WTC11 (cell line): ENCODE results near the gene CRYBB1. TPM values are rescaled to one million over a fixed set of nuclear protein-coding genes. Genes with fewer than 3 reads are reported as not detected.

Experiments used
- ATAC-seq: fragments of 200-7000 bp; cut with Tn5 transposase; 2 replicates; pipeline ENCODE4 v1.10.0; 2021; ENCODE audit warnings: mild to moderate bottlenecking, moderate library complexity
- CTCF ChIA-PET: fragments of 300-600 bp; sonication (Branson Sonifier 250); formaldehyde crosslinking; loops from one replicate; lab custom pipeline; 2021; ENCODE audit warnings: antibody characterized with exemption; lab: Charles Lee
- POLR2A ChIA-PET: fragments of 350-600 bp; sonication (Branson Sonifier 250); formaldehyde crosslinking; loops from one replicate; lab custom pipeline; 2021; ENCODE audit warnings: antibody characterized with exemption; lab: Charles Lee
- DNase-seq: peaks from one replicate; pipeline ENCODE4 v3.0.0; 2021; ENCODE audit warnings: low spot score
- H3K27ac Mint-ChIP-seq: 2 replicates; pipeline ENCODE4 v1.8.0; 2021; ENCODE audit warnings: mixed read lengths
- H3K27me3 Mint-ChIP-seq: 2 replicates; pipeline ENCODE4 v1.8.0; 2021; ENCODE audit warnings: low read depth, mild to moderate bottlenecking, moderate library complexity, mixed read lengths
- H3K36me3 Mint-ChIP-seq: 2 replicates; pipeline ENCODE4 v1.8.0; 2021; ENCODE audit warnings: mixed read lengths
- H3K4me1 Mint-ChIP-seq: 2 replicates; pipeline ENCODE4 v1.8.0; 2022; ENCODE audit warnings: mixed read lengths
- H3K4me3 Mint-ChIP-seq: 2 replicates; pipeline ENCODE4 v1.8.0; 2021; ENCODE audit warnings: mild to moderate bottlenecking, moderate library complexity, mixed read lengths
- H3K9me3 Mint-ChIP-seq: 2 replicates; pipeline ENCODE4 v1.8.0; 2021; ENCODE audit warnings: mixed read lengths
- E2F4 ChIP-seq: sonication (generic); formaldehyde crosslinking; IDR thresholded peaks from 2 replicates; pipeline ENCODE4 v1.8.1; 2022; ENCODE audit warnings: low read depth, mild to moderate bottlenecking, moderate library complexity, missing genetic modification reagents, borderline replicate concordance
- ERG ChIP-seq: fragments of 250-450 bp; sonication (Bioruptor Pico); IDR thresholded peaks from 2 replicates; pipeline ENCODE4 v1.8.0; 2021; ENCODE audit warnings: mild to moderate bottlenecking
- GABPB1 ChIP-seq: sonication (generic); formaldehyde crosslinking; IDR thresholded peaks from 2 replicates; pipeline ENCODE4 v1.8.1; 2023; ENCODE audit warnings: mild to moderate bottlenecking, missing genetic modification reagents
- GTF2I ChIP-seq: fragments of 250-450 bp; sonication (Bioruptor Pico); conservative IDR thresholded peaks from 2 replicates; pipeline ENCODE4 v1.4.0; 2021; ENCODE audit warnings: mild to moderate bottlenecking
- HMGA2 ChIP-seq: fragments of 250-450 bp; sonication (Bioruptor Pico); IDR thresholded peaks from 2 replicates; pipeline ENCODE4 v1.4.0; 2021; ENCODE audit warnings: mild to moderate bottlenecking, moderate library complexity
- JAZF1 ChIP-seq: fragments of 250-450 bp; sonication (Bioruptor Pico); IDR thresholded peaks from 2 replicates; pipeline ENCODE4 v1.9.0; 2021; ENCODE audit warnings: moderate library complexity, mild to moderate bottlenecking, inconsistent platforms
- NFYB ChIP-seq: sonication (generic); formaldehyde crosslinking; conservative IDR thresholded peaks from 2 replicates; pipeline ENCODE4 v1.8.0; 2022; ENCODE audit warnings: low read depth, missing genetic modification reagents
- NR1H2 ChIP-seq: sonication (generic); formaldehyde crosslinking; IDR thresholded peaks from 2 replicates; pipeline ENCODE4 v1.9.0; 2021; ENCODE audit warnings: mild to moderate bottlenecking, moderate library complexity, missing genetic modification reagents
- NR2C2 ChIP-seq: sonication (generic); formaldehyde crosslinking; IDR thresholded peaks from 2 replicates; pipeline ENCODE4 v1.8.0; 2022; ENCODE audit warnings: mild to moderate bottlenecking, missing genetic modification reagents
- OVOL2 ChIP-seq: fragments of 250-450 bp; sonication (Bioruptor Pico); IDR thresholded peaks from 2 replicates; pipeline ENCODE4 v1.9.0; 2021; ENCODE audit warnings: mild to moderate bottlenecking, borderline replicate concordance
- SMAD4 ChIP-seq: sonication (generic); formaldehyde crosslinking; IDR thresholded peaks from 2 replicates; pipeline ENCODE4 v1.8.0; 2022; ENCODE audit warnings: mild to moderate bottlenecking, missing genetic modification reagents
- SOX15 ChIP-seq: fragments of 250-450 bp; sonication (Bioruptor Pico); IDR thresholded peaks from 2 replicates; pipeline ENCODE4 v1.9.0; 2021; ENCODE audit warnings: mild to moderate bottlenecking
- TEAD4 ChIP-seq: sonication (generic); formaldehyde crosslinking; IDR thresholded peaks from 2 replicates; pipeline ENCODE4 v1.8.0; 2022; ENCODE audit warnings: mild to moderate bottlenecking, missing genetic modification reagents
- ZMAT4 ChIP-seq: fragments of 250-450 bp; sonication (Bioruptor Pico); IDR thresholded peaks from 2 replicates; pipeline ENCODE4 v1.9.0; 2021; ENCODE audit warnings: mild to moderate bottlenecking
- ZNF138 ChIP-seq: sonication (generic); formaldehyde crosslinking; conservative IDR thresholded peaks from 2 replicates; pipeline ENCODE4 v1.8.1; 2022; ENCODE audit warnings: mild to moderate bottlenecking, moderate library complexity, missing genetic modification reagents
- ZNF219 ChIP-seq: sonication (generic); formaldehyde crosslinking; IDR thresholded peaks from 2 replicates; pipeline ENCODE4 v1.8.0; 2023; ENCODE audit warnings: missing genetic modification reagents, mild to moderate bottlenecking, borderline replicate concordance
- ZNF396 ChIP-seq: fragments of 250-450 bp; sonication (Bioruptor Pico); IDR thresholded peaks from 2 replicates; pipeline ENCODE4 v1.8.0; 2021; ENCODE audit warnings: mild to moderate bottlenecking, moderate library complexity, borderline replicate concordance
- ZNF532 ChIP-seq: fragments of 250-450 bp; sonication (Bioruptor Pico); IDR thresholded peaks from 2 replicates; pipeline ENCODE4 v1.9.0; 2021; ENCODE audit warnings: mild to moderate bottlenecking, borderline replicate concordance
- total RNA-seq: library from RNA; stranded (reverse); gene quantifications from 3 replicates; pipeline ENCODE4 v1.2.3, GENCODE V29; 2021

The CRYBB1 gene
- total RNA-seq, 1 experiment from 2014 or later, result 4.0 TPM

GRCh38 chr22:26577081-26577480, 40.7 kb downstream of the CRYBB1 start (continued):
- TF ChIP-seq TEAD4 (no peak), ZNF219 (CRISPR knock-in tag) (no peak), ZMAT4 (no peak)

- H3K36me3 Mint-ChIP-seq, result peaks cover 17% of the 10 kb centered on the region
- no peak overlapping the region; the same call in 1 of the 2 replicates for H3K4me3 Mint-ChIP-seq
- TF ChIP-seq HMGA2 (CRISPR knock-in tag) (peak; percentile 88), E2F4 (no peak)
- TF ChIP-seq, all 79 proteins: peak for 1
- no peak for DNase-seq
- Mint-ChIP-seq H3K27ac (peak overlapping the region; percentile 66), H3K27me3 (no peaks in the 10 kb centered on the region), H3K9me3 (no peaks in the 10 kb centered on the region), H3K4me1 (peaks cover 81% of the 10 kb centered on the region)
- no peak for ATAC-seq
- POLR2A ChIA-PET, result interaction anchor here (0.6 to 0.7 kb wide), 2 partner anchors 24 to 64 kb away, joined by 3 to 6 read pairs; partner anchors contain the start of gene TFIP11
- CTCF ChIA-PET, result interaction anchor here (0.7 to 0.8 kb wide), 2 partner anchors 73 to 1584 kb away, joined by 3 read pairs; no protein-coding TSS in a partner anchor
Observed at GRCh38 chr22:26576026-26576680, 41.7 kb downstream of the CRYBB1 start.

- ATAC-seq (no peak), DNase-seq (no peak)
- ChIA-PET POLR2A (no interaction called here), CTCF (no interaction called here)
- H3K9me3 Mint-ChIP-seq, result no peaks in the 10 kb centered on the region
- H3K27ac Mint-ChIP-seq, result peak overlapping the region; percentile 90
- H3K36me3 Mint-ChIP-seq, result peaks cover 16% of the 10 kb centered on the region
- no peak overlapping the region for H3K4me3 Mint-ChIP-seq
- no peaks in the 10 kb centered on the region for H3K27me3 Mint-ChIP-seq
- peaks cover 75% of the 10 kb centered on the region for H3K4me1 Mint-ChIP-seq
- TF ChIP-seq ZNF532 (CRISPR knock-in tag) (no peak), NR1H2 (CRISPR knock-in tag) (no peak), NFYB (CRISPR knock-in tag) (no peak), SMAD4 (CRISPR knock-in tag) (no peak), OVOL2 (CRISPR knock-in tag) (no peak), GTF2I (CRISPR knock-in tag) (no peak), ERG (CRISPR knock-in tag) (no peak), ZNF396 (CRISPR knock-in tag) (no peak), SOX15 (CRISPR knock-in tag) (no peak), NR2C2 (CRISPR knock-in tag) (no peak), JAZF1 (no peak), ZMAT4 (no peak), GABPB1 (no peak), ZNF138 (no peak)
Observed at GRCh38 chr22:26574001-26574723, 43.7 kb downstream of the CRYBB1 start.
